Measurements from ENCODE around the gene CXCL11. TPM values are rescaled to one million over a fixed set of nuclear protein-coding genes. Genes with fewer than 3 reads are reported as not detected.

The CXCL11 gene
- total and polyA plus RNA-seq, 10 of the 15 experiments (the other 5 are each of a cell fraction or from before 2014, with no cell fraction given) = 0.04 TPM; not detected in 9

DNA sequence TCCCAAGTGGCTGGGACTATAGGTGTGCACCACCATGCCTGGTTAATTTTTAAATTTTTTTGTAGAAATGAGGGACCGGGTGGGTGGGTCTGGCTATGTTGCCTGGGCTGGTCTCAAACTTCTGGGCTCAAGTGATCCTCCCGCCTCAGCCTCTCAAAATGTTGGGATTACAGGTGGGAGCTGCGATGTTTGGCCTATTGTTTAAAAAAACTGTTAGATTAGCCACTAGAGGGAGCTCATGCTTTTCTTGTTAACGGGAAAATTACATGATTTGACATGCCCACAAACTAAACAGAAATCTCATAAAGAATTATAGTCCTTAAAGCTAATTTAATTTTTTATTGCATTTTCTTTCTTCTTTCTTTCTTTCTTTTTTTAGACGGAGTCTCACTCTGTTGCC lies 40.1 kb downstream of the CXCL11 start (continued):
- TF ChIP-seq CTCF (IDR thresholded peaks at IDR 0.05 in 2 of 3, conservative IDR thresholded peaks at IDR 0.05 in 1 of 3; ENCODE audit: control insufficient read depth in 2 of 3, extremely low read depth in 1 of 3, insufficient read depth in 1 of 3, low read depth in 3 of 3, low read length in 3 of 3) (peak; percentile 46 to 62 (median 53); a peak in 5 of 6 replicates), SMC3 (IDR thresholded peaks at IDR 0.05; ENCODE audit: borderline replicate concordance, low read length) (peak; percentile 79; the same call in 1 of the 2 replicates), NFYB (IDR thresholded peaks at IDR 0.05; ENCODE audit: insufficient read depth, low read depth, low read length) (no peak), ZNF24 (IDR thresholded peaks at IDR 0.05) (no peak), HDGF (IDR thresholded peaks at IDR 0.05) (no peak)

DNA sequence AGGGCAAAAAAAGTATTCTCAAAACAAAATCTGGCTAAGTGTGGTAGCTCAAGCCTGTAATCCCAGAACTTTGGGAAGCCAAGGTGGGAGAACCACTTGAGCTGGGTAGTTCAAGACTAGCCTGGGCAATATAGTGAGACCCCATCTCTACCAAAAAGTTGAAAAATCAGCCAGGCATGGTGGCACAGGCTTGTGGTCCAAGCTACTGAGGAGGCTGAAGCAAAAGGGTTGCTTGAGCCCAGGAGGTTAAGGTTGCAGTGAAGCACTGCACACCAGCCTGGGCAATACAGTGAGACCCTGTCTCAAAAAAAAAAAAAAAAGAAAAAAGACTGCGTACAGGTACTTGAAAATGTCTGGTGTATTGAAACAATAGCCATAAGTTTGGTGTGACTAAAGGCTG lies 43.4 kb downstream of the CXCL11 start:
- H3K36me3 ChIP-seq (ENCODE audit: control insufficient read depth in 2 of 2, insufficient read depth in 2 of 2, low read length in 1 of 2) = no peaks in the 10 kb centered on the region
- no peaks in the 10 kb centered on the region; the same call in 1 of the 2 replicates for H3K4me1 ChIP-seq (ENCODE audit: control insufficient read depth, insufficient read depth, low read length)
- WGBS (ENCODE audit: insufficient coverage, insufficient replicate concordance, low lambda C conversion rate, missing lambda C conversion rate) = 33% methylated on average over 1 of the region's 1 CpG
- no peaks in the 10 kb centered on the region for H3K9me3 ChIP-seq (replicated peaks; ENCODE audit: control insufficient read depth, insufficient read depth, low read length)
- H3K9ac ChIP-seq (ENCODE audit: control insufficient read depth, insufficient read depth, low read length) = no peak overlapping the region
- intact Hi-C loops (cut with micrococcal nuclease; ENCODE audit: unreplicated experiment) = no loop called here
- ChIA-PET CTCF (interaction anchor here (1.0 to 2.9 kb wide), 8 partner anchors 62 to 512 kb away, joined by 3 to 10 read pairs (median 4); no protein-coding TSS in a partner anchor), RAD21 (ENCODE audit: unreplicated experiment) (interaction anchor here (1.9 to 2.2 kb wide), 2 partner anchors 70 to 74 kb away, joined by 6 to 8 read pairs; no protein-coding TSS in a partner anchor), SMC1A (ENCODE audit: uncharacterized antibody, unreplicated experiment) (interaction anchor here (0.6 to 6.8 kb wide), 6 partner anchors 69 to 164 kb away, joined by 3 to 95 read pairs (median 3); no protein-coding TSS in a partner anchor), POLR2A (no interaction called here)
- H4K20me1 ChIP-seq (ENCODE audit: control insufficient read depth, insufficient read depth) = no peaks in the 10 kb centered on the region
- no TSS peak for BruUV-seq (replicated peaks)
- no peak for FAIRE-seq
- peaks cover 31% of the 10 kb centered on the region for H3K79me2 ChIP-seq (ENCODE audit: control insufficient read depth, insufficient read depth, low read length)
- TF ChIP-seq ZNF622 (IDR thresholded peaks at IDR 0.05) = no peak
- no peak for TF ChIP-seq HCFC1 (IDR thresholded peaks at IDR 0.05; ENCODE audit: low read length)
- no peak for TF ChIP-seq IRF4 (IDR thresholded peaks at IDR 0.05; ENCODE audit: low read depth, low read length)
- no peak for TF ChIP-seq RELA (IDR thresholded peaks at IDR 0.05; ENCODE audit: borderline replicate concordance, partially characterized antibody)
- TF ChIP-seq ZZZ3 (IDR thresholded peaks at IDR 0.05; ENCODE audit: control insufficient read depth, insufficient read length, low read depth) = no peak
- TF ChIP-seq KLF5 (IDR thresholded peaks at IDR 0.05; ENCODE audit: partially characterized antibody) = no peak
- in situ Hi-C loops (cut with MboI) = no loop called here
- H2AFZ ChIP-seq (ENCODE audit: control insufficient read depth, low read depth, low read length) = no peak overlapping the region
- no peak overlapping the region for H3K4me2 ChIP-seq (ENCODE audit: control insufficient read depth, insufficient read depth)
- H3K4me3 ChIP-seq = no peak overlapping the region
- DNase-seq (ENCODE audit: low read depth, low spot score) = no peak
- no peak overlapping the region for H3K27ac ChIP-seq (ENCODE audit: control insufficient read depth, insufficient read depth)
- H3K27me3 ChIP-seq (replicated peaks in 1 of 2; ENCODE audit: control insufficient read depth in 2 of 2, insufficient read depth in 2 of 2, low read length in 1 of 2) = no peaks in the 10 kb centered on the region; a peak in 1 of 4 replicates
- no peak for ATAC-seq
